ENCODE data around the gene KCNQ5. TPM values are rescaled to one million over a fixed set of nuclear protein-coding genes. Genes with fewer than 3 reads are reported as not detected.

KCNQ5 gene
- total RNA-seq, 1 donor from 2014 or later, result 0.08 TPM

- no peak overlapping the region for H3K27ac Mint-ChIP-seq (ENCODE audit: unreplicated experiment)
- TF ChIP-seq CTCF (IDR thresholded peaks at IDR 0.05; ENCODE audit: unreplicated experiment), result no peak
Measured at GRCh38 chr6:72703093-72703492, 81.2 kb downstream of the KCNQ5 start.

DNA sequence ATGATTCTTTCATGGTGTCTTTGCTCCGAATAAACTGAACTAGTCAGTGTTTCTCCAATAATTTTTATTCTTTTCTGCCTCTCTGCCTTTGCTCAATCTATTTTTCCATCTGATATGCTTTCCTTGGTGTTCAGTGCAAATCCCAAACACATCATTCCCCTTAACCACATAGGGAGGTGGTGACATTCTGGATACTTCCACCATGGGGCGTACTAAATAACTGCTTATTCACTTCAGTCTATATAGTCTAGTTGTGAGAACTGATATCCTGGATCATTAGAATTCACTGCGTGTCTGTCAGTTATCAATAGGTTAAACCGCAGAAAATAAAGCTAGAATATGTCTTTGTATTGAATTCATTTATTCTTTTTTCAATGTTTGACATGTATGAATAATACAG is 83.1 kb downstream of the KCNQ5 start:
- peaks cover 3% of the 10 kb centered on the region for H3K4me1 Mint-ChIP-seq (ENCODE audit: unreplicated experiment)
- no peak overlapping the region for H3K4me3 Mint-ChIP-seq (ENCODE audit: unreplicated experiment)
- no peak for TF ChIP-seq CTCF (IDR thresholded peaks at IDR 0.05; ENCODE audit: unreplicated experiment)
- H3K36me3 Mint-ChIP-seq (ENCODE audit: low read depth, unreplicated experiment), result no peaks in the 10 kb centered on the region
- no peaks in the 10 kb centered on the region for H3K9me3 Mint-ChIP-seq (ENCODE audit: unreplicated experiment)
- no peak overlapping the region for H3K27ac Mint-ChIP-seq (ENCODE audit: unreplicated experiment)
- DNase-seq (ENCODE audit: low spot score), result no peak
- H3K27me3 Mint-ChIP-seq (ENCODE audit: unreplicated experiment), result no peaks in the 10 kb centered on the region

More at GRCh38 chr6:72703093-72703492, 81.2 kb downstream of the KCNQ5 start:
- Mint-ChIP-seq H3K27me3 (ENCODE audit: unreplicated experiment) (peaks cover 2% of the 10 kb centered on the region), H3K4me3 (ENCODE audit: unreplicated experiment) (no peak overlapping the region), H3K36me3 (ENCODE audit: low read depth, unreplicated experiment) (no peaks in the 10 kb centered on the region), H3K4me1 (ENCODE audit: unreplicated experiment) (peaks cover 3% of the 10 kb centered on the region), H3K9me3 (ENCODE audit: unreplicated experiment) (no peaks in the 10 kb centered on the region)
- no peak for DNase-seq (ENCODE audit: low spot score)

DNA sequence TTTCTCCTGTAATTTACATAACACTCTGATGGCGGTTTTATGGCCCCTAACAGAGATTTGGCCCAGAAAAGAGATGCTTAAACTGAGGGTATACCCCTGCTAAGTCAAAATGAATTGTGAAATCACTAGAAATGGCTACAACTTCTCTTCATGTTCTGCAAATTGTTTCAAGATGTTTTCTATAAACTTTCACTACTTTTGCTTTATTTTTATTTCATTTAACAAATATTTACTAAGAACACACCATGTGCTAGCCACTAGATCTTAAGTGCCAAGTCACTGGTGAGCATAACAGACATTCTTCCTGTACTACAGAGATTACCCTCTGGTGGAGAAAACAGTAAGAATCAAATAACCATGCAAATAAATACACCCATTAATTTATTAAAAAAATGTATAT is 87.6 kb downstream of the KCNQ5 start:
- no peaks in the 10 kb centered on the region for H3K27me3 Mint-ChIP-seq (ENCODE audit: unreplicated experiment)
- no peaks in the 10 kb centered on the region for H3K36me3 Mint-ChIP-seq (ENCODE audit: low read depth, unreplicated experiment)
- no peak for TF ChIP-seq CTCF (IDR thresholded peaks at IDR 0.05; ENCODE audit: unreplicated experiment)
- H3K4me1 Mint-ChIP-seq (ENCODE audit: unreplicated experiment), result no peaks in the 10 kb centered on the region
- H3K27ac Mint-ChIP-seq (ENCODE audit: unreplicated experiment), result no peak overlapping the region
- no peak overlapping the region for H3K4me3 Mint-ChIP-seq (ENCODE audit: unreplicated experiment)
- H3K9me3 Mint-ChIP-seq (ENCODE audit: unreplicated experiment), result no peaks in the 10 kb centered on the region
- DNase-seq (ENCODE audit: low spot score), result no peak

DNA sequence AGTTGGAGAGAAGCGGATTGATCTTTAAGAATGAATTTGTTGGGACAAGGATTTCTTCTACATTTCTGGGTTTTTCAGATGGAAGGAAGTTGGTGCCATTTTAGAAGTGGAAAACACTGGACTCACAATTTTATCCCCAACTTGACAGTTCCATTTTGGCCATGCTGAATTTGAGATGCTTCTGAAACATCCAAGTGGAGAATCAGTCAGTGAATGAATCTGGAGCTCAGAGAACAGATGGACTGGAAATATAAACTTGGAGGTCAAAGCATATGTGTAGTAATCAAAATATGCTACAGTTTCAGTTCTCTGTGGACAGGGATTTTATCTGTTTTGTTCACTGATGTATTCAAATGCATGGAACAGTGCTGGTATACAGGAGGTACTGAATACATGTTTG is 89.9 kb downstream of the KCNQ5 start:
- Mint-ChIP-seq H3K4me3 (ENCODE audit: unreplicated experiment) (no peak overlapping the region), H3K36me3 (ENCODE audit: low read depth, unreplicated experiment) (no peaks in the 10 kb centered on the region), H3K4me1 (ENCODE audit: unreplicated experiment) (no peaks in the 10 kb centered on the region), H3K27ac (ENCODE audit: unreplicated experiment) (no peak overlapping the region), H3K27me3 (ENCODE audit: unreplicated experiment) (no peaks in the 10 kb centered on the region), H3K9me3 (ENCODE audit: unreplicated experiment) (no peaks in the 10 kb centered on the region)
- no peak for DNase-seq (ENCODE audit: low spot score)
- TF ChIP-seq CTCF (IDR thresholded peaks at IDR 0.05; ENCODE audit: unreplicated experiment), result no peak

DNA sequence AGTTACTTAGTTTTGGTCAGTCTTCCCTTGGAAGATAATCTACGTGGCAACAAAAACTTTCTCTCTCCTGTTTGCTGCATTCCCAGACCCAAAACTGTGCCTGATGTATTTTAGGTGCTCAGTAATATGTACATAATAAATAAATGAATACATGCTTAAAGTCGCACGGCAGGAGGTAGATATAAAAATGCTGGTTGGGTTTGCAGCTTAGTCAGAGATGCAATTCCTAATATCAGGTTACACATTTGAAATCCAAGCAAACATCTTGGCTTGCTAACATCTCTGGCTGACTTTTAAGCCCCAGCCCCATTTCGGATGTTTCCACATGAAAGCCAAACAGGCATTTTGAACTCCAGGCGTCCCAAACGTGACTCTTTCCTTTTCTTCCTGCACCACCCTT is 91.0 kb downstream of the KCNQ5 start:
- Mint-ChIP-seq H3K36me3 (ENCODE audit: low read depth, unreplicated experiment) (no peaks in the 10 kb centered on the region), H3K27ac (ENCODE audit: unreplicated experiment) (no peak overlapping the region), H3K4me1 (ENCODE audit: unreplicated experiment) (no peaks in the 10 kb centered on the region), H3K4me3 (ENCODE audit: unreplicated experiment) (no peak overlapping the region), H3K9me3 (ENCODE audit: unreplicated experiment) (no peaks in the 10 kb centered on the region), H3K27me3 (ENCODE audit: unreplicated experiment) (no peaks in the 10 kb centered on the region)
- TF ChIP-seq CTCF (IDR thresholded peaks at IDR 0.05; ENCODE audit: unreplicated experiment), result no peak
- no peak for DNase-seq (ENCODE audit: low spot score)

Data from endothelial cell (in vitro differentiated cells).